ENCODE results near the gene AOPEP. TPM values are rescaled to one million over a fixed set of nuclear protein-coding genes. Genes with fewer than 3 reads are reported as not detected.
A peak's percentile ranks its signal among the peaks of the same experiment; 100 is the strongest.

Gene AOPEP
- total RNA-seq, 1 experiment from 2014 or later, result 41.0 TPM

GRCh38 chr9:95095641-95096355, 369.3 kb downstream of the AOPEP start:
- no peak for DNase-seq (ENCODE audit: low spot score)

DNA sequence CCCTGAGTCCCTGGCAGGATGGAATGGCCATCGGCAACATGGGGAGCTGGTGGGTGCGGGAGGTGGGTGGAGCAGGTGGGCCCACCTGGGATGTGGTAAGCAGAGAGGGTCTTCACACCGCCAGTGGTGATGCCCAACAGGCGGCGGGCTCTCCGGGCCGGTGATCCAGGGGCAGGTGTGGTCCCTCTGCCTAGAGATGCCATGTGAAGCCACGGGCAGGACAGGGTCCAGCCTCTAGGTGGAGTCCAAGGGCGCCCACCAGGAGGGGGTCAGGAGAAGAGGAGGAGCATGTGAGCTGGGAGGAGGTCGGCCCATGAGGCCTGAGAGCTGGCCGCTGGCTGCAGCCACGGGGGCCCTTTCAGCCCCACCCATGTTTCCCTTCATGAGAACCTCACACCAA, 369.9 kb downstream of the AOPEP start:
- no peak for DNase-seq (ENCODE audit: low spot score)

- DNase-seq (ENCODE audit: low spot score), result no peak
Measured at GRCh38 chr9:95096807-95097206, 370.3 kb downstream of the AOPEP start.

GRCh38 chr9:95097279-95097678, 370.8 kb downstream of the AOPEP start:
- no peak for DNase-seq (ENCODE audit: low spot score)

DNA sequence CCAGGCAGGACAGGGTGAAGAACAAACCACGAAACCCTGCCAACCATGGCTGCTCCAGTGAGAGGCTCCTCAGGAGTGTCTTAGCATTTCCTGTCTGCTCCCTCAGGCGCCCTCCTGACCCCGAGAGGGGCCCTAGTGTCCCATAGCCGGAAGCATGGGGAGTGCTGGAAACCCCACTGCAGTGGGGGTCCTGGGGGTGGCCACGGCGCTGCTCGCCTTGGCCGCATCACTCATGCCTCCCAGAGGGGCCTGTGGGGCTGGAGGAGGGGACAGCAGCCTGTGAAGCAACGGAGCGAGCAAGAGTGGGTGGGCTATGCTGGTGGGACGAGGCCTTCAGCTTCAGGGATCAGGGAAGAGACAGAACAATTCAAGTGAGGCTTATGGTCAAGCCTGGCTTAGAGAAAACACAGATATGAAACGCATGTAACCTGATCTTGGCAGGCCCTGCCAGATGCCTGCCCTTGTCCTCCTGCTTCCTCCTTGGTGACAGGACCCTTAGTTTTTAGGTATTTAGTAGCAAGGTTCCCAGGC, 372.0 kb downstream of the AOPEP start:
- DNase-seq (ENCODE audit: low spot score), result no peak

DNA sequence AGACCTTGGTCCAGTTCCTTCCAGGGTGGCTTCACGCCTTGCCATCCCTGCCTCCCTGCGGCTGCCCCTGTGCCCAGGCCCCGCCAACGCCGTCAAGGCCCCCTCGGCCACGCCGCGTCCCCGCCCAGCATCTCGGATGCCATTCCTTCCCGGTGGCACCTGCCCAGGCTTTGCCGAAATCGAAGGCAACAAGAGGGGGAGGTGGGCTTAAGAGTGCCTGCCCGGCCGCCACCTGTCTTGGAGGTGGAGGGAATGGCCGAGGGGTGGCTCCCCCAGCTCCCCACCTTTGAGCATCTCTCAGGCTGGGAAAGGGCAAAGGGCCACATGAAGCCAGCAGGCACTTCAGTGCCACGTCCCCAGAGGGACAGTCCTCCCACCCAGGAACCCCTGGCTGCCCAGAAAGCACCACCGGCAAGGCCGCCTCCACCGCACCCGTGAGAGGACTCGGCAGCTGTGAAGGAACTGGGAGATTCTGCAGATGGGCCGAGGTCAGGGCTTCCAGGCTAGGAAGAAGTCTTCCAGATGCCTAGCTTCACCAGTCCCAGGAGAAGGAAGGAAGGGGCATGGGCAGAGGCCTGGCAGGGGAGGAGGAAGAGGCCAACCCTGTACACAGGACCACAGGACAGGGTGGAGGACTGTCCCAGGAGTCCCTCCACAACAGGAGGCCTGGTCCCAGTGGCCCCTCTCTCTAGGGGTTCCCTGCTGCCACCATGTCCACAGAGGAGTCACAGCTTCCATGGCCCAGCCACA, 373.0 kb downstream of the AOPEP start:
- DNase-seq (ENCODE audit: low spot score), result no peak

- DNase-seq (ENCODE audit: low spot score), result peak; percentile 46
Measured at GRCh38 chr9:95100071-95100627, 373.6 kb downstream of the AOPEP start.

DNA sequence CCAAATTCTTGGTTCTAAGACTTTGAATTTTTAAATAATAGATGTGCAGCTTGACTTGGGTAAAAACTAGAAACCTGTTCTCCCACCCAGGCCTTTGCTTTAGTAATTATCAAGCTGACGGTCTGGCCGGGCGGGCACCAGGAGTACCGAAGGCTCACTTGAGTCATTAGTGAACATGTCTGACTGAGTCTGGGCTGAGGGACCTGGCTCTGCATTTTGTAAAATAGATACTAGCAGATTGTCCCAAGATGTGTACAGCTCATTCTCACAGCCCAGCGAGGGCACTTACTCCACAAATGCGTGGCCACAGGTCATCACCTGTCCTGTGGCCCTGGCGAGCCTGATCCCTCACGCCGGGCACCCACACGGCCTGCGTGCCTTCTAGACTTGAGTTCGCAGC, 374.8 kb downstream of the AOPEP start:
- DNase-seq (ENCODE audit: low spot score), result no peak

- no peak for DNase-seq (ENCODE audit: low spot score)
Measured at GRCh38 chr9:95102001-95102433, 375.5 kb downstream of the AOPEP start.

- DNase-seq (ENCODE audit: low spot score), result no peak
Measured at GRCh38 chr9:95102572-95102971, 376.1 kb downstream of the AOPEP start.

GRCh38 chr9:95103281-95103771, 376.8 kb downstream of the AOPEP start:
- DNase-seq (ENCODE audit: low spot score), result no peak

DNA sequence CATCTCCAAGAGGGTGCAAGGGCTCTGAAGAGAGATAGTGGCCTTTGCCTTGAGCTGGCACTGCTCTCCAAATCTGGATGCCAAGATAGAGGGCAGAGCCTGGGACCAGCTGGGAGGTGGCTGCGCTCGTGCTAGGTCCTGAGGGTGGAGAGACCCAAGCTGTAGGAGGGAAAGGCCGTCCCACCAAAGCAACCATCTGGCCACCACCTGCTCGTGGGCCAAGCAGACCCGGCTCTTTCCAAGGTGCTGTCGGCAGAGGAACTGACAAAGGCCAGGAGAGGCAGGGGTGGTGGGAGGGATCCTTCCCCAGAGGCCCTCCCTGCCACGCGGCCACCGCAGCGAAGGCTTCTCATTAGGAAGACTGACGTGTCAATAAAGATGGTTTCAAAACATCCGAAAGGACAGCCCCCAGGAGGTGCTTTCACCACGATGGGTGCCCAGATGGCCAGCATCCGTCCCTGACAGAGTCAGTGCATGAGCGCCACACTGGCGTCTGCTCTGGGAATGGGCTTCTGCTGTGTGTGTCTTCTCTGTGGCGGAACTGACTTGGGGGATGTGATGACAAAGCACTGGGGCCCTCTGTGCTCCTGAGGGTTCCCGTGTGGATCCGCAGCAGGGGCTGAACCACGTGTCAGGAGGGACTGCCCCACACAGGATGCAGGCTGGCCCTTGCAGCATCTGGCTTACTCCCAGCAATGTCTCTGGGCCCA, 377.5 kb downstream of the AOPEP start:
- DNase-seq (ENCODE audit: low spot score), result no peak

DNA sequence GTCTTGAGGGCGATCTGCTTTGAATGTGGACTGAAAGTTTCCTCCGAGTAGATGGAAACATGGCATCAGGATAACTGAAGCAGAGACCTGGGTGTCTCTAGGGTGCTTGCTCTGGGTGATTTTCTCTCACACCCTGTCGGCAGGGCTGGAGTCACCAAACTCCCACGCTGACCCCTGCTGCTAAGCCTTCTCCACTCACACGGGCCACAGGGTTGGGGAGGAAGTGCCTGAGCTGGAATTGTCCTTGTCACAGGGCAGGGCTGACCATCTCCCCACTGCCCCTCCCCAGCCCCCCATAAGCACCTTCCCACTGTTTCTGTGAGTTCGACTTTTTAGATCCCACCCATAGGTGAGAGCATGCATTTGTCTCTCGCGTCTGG, 378.1 kb downstream of the AOPEP start:
- no peak for DNase-seq (ENCODE audit: low spot score)

DNA sequence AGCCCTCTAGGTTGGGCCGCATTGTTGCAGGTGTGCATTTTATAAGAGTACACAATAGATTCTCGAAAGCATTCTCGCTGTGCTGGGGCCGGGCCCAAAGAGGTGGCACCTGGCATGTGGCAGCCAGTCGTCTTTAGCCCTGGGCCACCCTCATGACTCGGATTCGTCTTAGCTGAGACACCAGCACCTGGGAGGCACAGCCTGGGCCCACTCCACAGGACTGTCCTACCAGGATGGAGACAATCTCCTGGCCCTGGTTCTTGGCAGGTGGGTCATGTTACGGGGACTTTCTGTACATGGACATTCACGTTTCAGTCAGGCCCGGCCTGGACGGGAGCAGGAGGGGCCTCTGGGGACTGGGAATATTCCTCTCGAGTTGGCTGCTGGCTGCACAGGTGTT, 378.5 kb downstream of the AOPEP start:
- DNase-seq (ENCODE audit: low spot score), result no peak

DNA sequence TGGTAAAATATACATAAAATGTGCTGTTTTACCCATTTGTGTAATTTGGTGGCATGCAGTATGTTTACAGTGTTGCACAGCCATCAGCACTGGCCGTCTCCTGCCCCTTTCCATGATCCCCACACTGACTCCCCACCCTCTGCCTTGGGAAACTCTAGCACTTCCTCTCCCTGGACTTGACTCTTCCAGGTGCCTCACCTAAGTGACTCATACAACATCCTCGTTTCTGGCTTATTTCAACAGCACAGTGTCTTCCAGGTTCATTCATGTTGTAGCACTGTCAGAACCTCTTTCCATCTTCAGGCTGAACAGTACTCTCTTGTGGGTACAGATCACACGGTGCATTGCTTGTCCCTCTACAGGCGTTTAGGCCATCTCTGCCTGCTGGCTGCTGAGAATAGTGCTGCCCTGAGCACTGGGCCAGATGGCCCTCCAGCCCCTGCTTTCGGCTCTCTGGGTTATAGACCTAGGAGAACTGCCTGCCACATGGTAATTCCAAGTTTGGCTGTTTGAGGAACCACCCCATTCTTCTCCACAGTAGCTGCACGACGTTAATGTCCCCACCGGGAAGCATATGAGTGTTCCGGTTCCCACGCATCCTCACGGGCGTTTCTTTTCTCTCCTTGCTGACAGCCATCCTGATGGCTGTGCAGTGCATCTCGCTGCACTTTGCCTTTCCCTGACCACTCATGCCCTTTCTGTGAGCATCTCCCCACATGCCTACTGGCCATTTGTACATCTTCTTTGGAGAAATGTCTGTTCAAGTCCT, 379.2 kb downstream of the AOPEP start:
- DNase-seq (ENCODE audit: low spot score), result no peak

DNA sequence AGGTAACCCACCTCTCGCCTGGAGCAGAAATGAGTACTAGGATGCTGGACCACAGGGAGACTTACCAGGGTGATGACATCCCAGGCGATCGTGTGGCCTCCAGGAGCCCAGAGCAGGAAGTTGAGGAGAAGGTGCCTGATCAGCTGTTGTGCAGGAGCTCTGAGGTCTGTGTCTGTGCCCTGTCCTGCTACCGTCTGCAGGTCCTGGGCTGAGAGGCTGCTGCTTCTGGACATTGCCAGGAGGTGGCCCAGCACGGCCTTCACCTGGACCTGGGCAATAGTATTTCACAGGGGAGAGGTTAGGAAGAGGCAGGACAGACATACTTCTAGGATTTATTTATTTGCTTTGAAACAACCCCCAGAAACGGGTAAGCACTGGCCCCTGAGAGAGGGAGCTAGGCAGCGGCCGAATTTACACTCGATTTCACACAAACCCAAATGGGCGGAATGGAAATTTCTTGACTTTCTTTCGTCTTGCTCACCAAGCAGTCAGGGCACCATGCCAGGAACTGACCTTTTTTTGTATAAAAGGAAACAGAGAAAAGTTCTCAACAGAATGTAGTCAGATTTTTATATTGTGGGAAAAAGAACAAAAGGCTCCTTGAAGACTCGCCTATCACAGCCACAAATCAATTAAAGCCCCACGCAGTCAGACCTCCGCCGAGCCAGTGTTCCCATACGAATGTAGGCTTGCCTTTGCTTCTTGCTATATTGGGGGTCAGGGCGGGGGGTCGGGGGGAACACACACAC, 380.7 kb downstream of the AOPEP start:
- DNase-seq (ENCODE audit: low spot score), result no peak

GRCh38 chr9:95107976-95108375, 381.5 kb downstream of the AOPEP start:
- DNase-seq (ENCODE audit: low spot score), result no peak

- DNase-seq (ENCODE audit: low spot score), result no peak
Measured at GRCh38 chr9:95108777-95109176, 382.3 kb downstream of the AOPEP start.

GRCh38 chr9:95109456-95109855, 383.0 kb downstream of the AOPEP start:
- no peak for DNase-seq (ENCODE audit: low spot score)

DNA sequence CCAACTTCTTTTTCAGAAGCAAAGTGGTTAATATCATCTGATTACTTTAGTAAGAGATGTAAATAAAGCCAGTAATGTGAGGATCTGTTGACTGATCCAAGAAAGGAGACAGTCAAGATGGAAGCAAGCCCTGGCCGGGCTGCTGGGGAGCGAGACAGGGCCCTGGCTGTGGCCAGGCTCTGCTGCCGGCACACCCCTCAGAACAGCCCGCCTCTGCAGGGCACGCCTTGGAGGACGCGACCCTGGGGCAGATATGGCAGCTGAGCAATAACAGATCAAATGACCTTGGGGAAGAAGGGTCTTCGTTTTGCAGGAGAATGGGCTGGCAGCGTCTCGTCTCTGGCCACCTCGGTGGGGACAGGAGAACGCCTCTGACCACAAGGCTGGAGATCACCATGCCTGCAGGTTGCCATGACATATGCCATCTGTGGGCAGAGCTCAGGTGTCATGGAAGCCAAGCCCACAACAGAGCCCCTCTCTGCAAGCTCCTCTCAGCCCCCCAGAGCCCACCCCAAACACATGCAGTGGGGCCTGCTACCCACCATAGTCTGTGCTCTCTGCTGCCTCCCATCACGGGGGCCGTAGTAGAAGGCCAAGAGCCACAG, 384.5 kb downstream of the AOPEP start:
- no peak for DNase-seq (ENCODE audit: low spot score)

All from A172 (cell line).